GM12878 (cell line): Measurements from ENCODE around the gene TBC1D2B.

Experiments
- CBX5 ChIP-seq: sonication (generic); IDR thresholded peaks from 2 replicates; pipeline ENCODE4 v1.6.1; 2016; ENCODE audit warnings: low read depth, moderate library complexity, mild to moderate bottlenecking, inconsistent platforms
- POLR2AphosphoS5 ChIP-seq: IDR thresholded peaks from 2 replicates; pipeline ENCODE4 v1.6.1; 2011; ENCODE audit warnings: mild to moderate bottlenecking, low read length, inconsistent platforms

- no peak for TF ChIP-seq CBX5
- no peak for TF ChIP-seq POLR2AphosphoS5
These were observed 13.5 kb downstream of the TBC1D2B start for GRCh38 chr15:78063970-78064385.
